ENCODE results near the gene FOS. TPM values are rescaled to one million over a fixed set of nuclear protein-coding genes. Genes with fewer than 3 reads are reported as not detected.

FOS gene
- total RNA-seq, 1 donor from 2014 or later: 136 TPM

GRCh38 chr14:75250800-75251199, 27.8 kb upstream of the FOS start:
- DNase-seq: no peak

GRCh38 chr14:75252254-75252837, 26.3 kb upstream of the FOS start:
- DNase-seq: no peak

GRCh38 chr14:75254381-75254822, 24.2 kb upstream of the FOS start:
- peak; percentile 84 for DNase-seq

GRCh38 chr14:75254901-75255584, 23.6 kb upstream of the FOS start:
- peak; percentile 78 for DNase-seq

GRCh38 chr14:75258079-75258802, 20.4 kb upstream of the FOS start:
- peak; percentile 74 for DNase-seq

- peak; percentile 100 for DNase-seq
Measured at GRCh38 chr14:75258803-75259509, 19.7 kb upstream of the FOS start.

GRCh38 chr14:75259510-75259855, 19.1 kb upstream of the FOS start:
- peak; percentile 86 for DNase-seq

GRCh38 chr14:75260025-75260763, 18.4 kb upstream of the FOS start:
- peak; percentile 7 for DNase-seq

GRCh38 chr14:75261820-75262219, 16.8 kb upstream of the FOS start:
- DNase-seq: no peak

- DNase-seq: no peak
Measured at GRCh38 chr14:75262641-75263040, 16.0 kb upstream of the FOS start.

GRCh38 chr14:75264036-75264435, 14.6 kb upstream of the FOS start:
- no peak for DNase-seq

- DNase-seq: peak; percentile 70
Measured at GRCh38 chr14:75267141-75267721, 11.4 kb upstream of the FOS start.

- DNase-seq: no peak
Measured at GRCh38 chr14:75268633-75269550, 9.7 kb upstream of the FOS start.

GRCh38 chr14:75271514-75271913, 7.1 kb upstream of the FOS start:
- DNase-seq: no peak

GRCh38 chr14:75273272-75274049, 5.2 kb upstream of the FOS start:
- DNase-seq: peak; percentile 84

- DNase-seq: no peak
Measured at GRCh38 chr14:75274050-75274898, 4.4 kb upstream of the FOS start.

GRCh38 chr14:75274899-75275569, 3.6 kb upstream of the FOS start:
- no peak for DNase-seq

- DNase-seq: no peak
Measured at GRCh38 chr14:75275598-75275997, 3.0 kb upstream of the FOS start.

Measured in tongue (tissue), 2 donors.